GM10266 (cell line): Measurements from ENCODE around the gene NDUFB7.
"Not testable (repeated sequence)": the region's sequence is repeated elsewhere in the genome, so short reads cannot be mapped to it uniquely, and the experiment has no call there.

Source experiments
- DNase-seq: peaks from one replicate; pipeline ENCODE4 v3.0.0; 2012; ENCODE audit errors: extremely low spot score
- TF ChIP-seq, protein P1 (sequence below): IDR thresholded peaks from 2 replicates; pipeline ENCODE4 v1.5.1; 2012; ENCODE audit warnings: mild to moderate bottlenecking, low read depth; ENCODE audit not compliant: control insufficient read depth, insufficient read depth; ENCODE audit errors: missing control alignments

Gene NDUFB7

DNA sequence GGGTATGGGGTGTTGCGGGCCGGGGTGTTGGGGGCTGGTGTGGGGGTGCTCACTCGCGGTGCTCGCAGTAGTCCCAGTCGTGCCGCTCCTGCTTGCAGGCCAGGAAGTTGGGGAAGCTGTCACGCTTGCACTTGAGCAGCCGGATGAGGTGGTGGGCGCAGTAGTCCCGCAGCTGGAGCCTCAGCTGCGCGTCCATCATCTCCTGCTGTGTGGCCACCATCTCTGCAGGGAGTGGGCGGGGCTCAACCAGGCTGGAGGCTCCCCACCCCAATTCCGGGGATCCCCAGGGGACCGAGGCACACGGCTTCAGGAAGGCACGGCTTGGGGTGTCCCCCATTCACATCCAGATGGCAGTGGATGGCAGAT is 5.2 kb downstream of the NDUFB7 start:
- TF ChIP-seq, protein P1, sequence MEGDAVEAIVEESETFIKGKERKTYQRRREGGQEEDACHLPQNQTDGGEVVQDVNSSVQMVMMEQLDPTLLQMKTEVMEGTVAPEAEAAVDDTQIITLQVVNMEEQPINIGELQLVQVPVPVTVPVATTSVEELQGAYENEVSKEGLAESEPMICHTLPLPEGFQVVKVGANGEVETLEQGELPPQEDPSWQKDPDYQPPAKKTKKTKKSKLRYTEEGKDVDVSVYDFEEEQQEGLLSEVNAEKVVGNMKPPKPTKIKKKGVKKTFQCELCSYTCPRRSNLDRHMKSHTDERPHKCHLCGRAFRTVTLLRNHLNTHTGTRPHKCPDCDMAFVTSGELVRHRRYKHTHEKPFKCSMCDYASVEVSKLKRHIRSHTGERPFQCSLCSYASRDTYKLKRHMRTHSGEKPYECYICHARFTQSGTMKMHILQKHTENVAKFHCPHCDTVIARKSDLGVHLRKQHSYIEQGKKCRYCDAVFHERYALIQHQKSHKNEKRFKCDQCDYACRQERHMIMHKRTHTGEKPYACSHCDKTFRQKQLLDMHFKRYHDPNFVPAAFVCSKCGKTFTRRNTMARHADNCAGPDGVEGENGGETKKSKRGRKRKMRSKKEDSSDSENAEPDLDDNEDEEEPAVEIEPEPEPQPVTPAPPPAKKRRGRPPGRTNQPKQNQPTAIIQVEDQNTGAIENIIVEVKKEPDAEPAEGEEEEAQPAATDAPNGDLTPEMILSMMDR = no peak
- no peak for DNase-seq

DNA sequence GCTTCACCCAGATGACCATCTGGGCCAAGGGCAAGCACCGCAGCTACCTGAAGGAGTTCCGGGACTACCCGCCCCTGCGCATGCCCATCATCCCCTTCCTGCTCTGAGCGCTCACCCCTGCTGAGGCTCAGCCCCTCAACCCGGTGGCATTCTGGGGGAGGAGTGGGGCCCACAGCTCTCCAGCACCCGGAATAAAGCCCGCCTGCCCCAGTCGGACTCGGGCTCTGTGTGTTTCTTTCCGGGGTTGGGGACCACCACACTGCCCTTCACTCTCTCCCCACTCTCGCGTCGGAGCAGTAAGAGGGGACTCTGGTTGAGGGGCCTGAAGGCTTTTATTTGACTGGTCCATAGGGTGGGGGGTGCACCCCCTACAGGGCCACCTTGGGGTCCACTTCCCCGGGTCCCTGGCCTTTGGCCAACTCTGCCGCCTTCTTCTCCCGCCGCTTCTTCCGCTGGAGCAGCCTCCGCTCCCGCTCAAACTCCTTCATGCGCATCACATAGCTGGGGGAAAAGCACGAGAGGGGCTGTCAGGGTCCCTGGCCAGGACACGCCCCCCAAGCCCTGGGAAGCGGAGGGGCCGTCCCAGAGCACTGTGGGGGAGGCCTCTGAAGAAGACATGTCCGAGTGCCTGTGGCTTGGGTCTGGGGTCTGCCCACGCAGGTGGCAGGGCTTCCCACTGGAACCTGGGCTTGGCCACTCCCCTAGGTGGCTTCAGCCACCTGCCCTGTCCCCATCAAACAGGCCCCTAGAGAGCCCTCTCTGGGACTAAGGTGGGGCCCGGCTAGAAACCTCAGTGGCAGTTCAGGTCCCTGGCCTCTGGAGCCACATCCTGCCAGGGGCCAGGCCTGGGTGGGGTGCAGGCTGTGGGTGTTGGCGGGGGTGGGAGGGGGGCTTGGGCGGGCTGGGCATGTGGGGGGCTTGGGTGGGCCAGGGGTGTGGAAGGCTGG is 5.8 kb downstream of the NDUFB7 start:
- no peak for DNase-seq
- TF ChIP-seq, protein P1 = no peak

DNA sequence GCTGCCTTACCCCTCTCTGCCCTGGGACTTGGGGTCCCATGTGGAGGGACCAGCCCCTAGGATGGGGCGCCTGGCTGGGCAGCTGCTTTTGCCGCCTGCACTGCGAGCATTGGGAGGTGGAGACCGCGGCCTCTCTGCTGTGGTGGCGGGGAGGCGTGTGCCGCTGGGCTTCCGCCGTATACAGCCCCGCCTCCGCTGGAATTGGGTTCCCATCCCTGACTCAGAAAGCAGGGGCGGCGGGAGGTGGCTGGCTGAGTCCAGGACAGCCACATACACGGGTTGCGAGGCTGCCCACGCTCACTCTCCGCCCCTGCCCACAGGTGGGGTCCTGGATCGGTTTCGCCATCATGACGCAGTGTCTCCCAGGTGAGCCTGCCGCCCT is 6.6 kb downstream of the NDUFB7 start:
- DNase-seq = no peak
- TF ChIP-seq, protein P1 = no peak

DNA sequence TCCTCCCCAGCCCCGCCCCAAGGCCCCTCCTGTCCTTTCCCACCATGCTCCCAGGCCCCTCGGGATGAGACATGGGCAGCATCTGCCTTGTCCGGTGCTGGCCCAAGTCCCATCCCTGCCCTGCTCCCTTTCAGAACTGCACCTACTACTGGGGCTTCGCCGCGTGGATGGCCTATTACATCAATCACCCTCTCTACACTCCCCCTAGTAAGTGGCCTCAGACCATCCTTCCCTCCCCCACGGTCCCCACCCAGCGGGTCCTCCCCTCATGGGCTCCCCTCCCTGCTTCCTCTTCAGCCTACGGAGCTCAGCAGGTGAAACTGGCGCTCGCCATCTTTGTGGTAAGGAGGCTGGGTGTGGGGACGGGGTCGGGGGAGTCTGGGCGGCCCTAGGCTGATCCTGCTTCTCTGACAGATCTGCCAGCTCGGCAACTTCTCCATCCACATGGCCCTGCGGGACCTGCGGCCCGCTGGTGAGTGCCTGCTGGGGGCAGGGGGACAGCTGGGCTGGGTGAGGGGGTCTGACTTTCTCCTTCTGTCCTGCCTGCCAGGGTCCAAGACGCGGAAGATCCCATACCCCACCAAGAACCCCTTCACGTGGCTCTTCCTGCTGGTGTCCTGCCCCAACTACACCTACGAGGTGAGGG is 7.1 kb downstream of the NDUFB7 start:
- not testable (repeated sequence) for DNase-seq

DNA sequence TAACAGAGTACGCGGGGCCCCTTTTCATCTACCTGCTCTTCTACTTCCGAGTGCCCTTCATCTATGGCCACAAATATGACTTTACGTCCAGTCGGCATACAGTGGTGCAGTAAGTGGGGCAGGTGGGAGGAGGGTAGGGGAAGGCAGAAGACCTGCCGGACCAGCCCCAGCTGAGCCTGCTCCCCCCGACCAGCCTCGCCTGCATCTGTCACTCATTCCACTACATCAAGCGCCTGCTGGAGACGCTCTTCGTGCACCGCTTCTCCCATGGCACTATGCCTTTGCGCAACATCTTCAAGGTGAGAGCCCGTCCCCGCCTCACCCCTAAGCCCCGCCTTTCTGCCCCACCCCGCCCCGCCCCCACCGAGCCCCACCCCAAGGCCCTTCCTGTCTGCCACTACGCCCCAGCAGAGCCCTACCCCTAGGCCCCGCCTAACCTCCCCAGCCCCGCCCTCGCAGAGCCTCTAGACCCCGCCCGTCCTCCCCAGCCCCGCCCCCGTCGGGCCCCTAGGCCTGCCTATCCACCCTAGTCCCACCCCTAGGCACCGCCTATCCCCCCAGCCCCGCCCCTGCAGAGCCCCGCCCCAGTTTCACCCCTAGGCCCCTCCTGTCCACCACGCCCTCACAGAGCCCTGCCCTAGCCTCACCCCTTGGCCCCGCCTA is 7.7 kb downstream of the NDUFB7 start:
- peak; percentile 81 for DNase-seq
- TF ChIP-seq, protein P1 = no peak

DNA sequence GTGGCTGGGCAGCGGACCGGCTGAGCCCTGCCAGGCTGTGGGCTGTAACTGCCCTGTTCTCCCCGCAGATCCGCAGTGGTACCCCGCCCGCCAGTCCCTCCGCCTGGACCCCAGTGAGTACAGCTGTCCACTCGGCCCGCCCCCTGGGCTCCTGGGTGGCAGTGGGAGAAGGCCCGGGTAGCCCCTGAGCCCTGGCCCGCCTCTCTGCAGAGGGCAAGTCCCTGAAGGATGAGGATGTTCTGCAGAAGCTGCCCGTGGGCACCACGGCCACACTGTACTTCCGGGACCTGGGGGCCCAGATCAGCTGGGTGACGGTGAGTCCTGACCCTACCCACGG is 8.3 kb downstream of the NDUFB7 start:
- DNase-seq = no peak

DNA sequence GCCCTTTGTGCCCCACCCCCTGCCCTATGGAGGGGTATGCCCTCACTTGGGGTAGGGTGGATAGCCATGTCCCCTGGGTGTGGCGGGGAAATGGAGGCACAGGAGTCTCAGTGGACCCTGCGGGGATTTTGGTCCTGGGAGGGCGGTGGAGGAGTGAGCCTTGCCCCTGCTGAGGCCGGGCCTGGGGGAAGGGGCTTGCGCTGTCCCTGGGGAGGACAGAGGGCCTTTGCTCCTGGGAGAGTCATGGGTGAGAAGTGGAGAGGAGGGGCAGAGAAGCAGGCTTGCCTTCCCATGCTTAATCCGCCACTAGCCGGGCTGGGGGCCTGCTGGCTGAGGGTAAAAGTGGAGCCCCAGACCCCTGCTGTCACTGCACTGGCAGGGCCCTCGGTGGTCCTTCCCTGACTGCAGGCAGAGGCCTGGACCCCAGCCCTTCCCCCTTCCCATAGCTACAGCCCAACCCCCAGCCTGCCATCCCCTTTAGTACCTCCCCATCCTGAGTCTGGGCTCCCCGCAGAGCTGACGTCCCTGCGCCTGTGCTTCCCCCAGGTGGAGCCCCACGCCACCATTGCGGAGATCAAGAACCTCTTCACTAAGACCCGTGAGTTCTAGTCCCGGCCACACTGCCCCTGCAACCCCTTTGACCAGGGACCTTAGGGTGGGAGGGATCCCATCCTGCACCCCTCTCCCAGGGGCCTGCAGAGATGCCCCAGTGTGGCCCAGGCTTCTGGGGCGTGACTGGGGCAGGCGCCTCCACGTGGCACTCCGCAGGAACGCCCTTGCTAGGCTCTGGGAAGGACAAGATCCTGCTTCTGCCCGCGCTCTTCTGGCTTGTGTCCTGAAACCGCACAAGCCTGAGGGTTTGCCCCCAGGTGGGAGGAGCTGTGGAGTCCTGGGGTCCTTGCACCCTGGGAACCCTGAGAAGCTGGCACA is 8.9 kb downstream of the NDUFB7 start:
- TF ChIP-seq, protein P1 = no peak
- DNase-seq = no peak

More for the DNA sequence above, 8.3 kb downstream of the NDUFB7 start:
- TF ChIP-seq, protein P1 = no peak
